ENCODE data around the gene REXO1. TPM values are rescaled to one million over a fixed set of nuclear protein-coding genes. Genes with fewer than 3 reads are reported as not detected.
A peak's percentile ranks its signal among the peaks of the same experiment; 100 is the strongest.

REXO1 gene
- total and polyA plus RNA-seq, 9 of the 15 experiments (the other 6 are each of a cell fraction or from before 2014, with no cell fraction given) = 0.04 to 63.3 (median 15.8) TPM

- TF ChIP-seq STAT6 (CRISPR knock-in tag; IDR thresholded peaks at IDR 0.05) = no peak
- TF ChIP-seq ZNF347 (CRISPR knock-in tag; IDR thresholded peaks at IDR 0.05; ENCODE audit: low read depth) = no peak
- TF ChIP-seq MBD2 (IDR thresholded peaks at IDR 0.05; ENCODE audit: borderline replicate concordance, low read depth) = no peak
- TF ChIP-seq CREB3L1 (IDR thresholded peaks at IDR 0.05; ENCODE audit: borderline replicate concordance, low read depth) = no peak
- TF ChIP-seq GATAD2B (IDR thresholded peaks at IDR 0.05; ENCODE audit: borderline replicate concordance) = no peak
- no peak; the same call in 1 of the 2 replicates for TF ChIP-seq KAT7 (CRISPR knock-in tag; IDR thresholded peaks at IDR 0.05; ENCODE audit: borderline replicate concordance)
- TF ChIP-seq, protein P1, sequence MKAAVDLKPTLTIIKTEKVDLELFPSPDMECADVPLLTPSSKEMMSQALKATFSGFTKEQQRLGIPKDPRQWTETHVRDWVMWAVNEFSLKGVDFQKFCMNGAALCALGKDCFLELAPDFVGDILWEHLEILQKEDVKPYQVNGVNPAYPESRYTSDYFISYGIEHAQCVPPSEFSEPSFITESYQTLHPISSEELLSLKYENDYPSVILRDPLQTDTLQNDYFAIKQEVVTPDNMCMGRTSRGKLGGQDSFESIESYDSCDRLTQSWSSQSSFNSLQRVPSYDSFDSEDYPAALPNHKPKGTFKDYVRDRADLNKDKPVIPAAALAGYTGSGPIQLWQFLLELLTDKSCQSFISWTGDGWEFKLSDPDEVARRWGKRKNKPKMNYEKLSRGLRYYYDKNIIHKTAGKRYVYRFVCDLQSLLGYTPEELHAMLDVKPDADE (conservative IDR thresholded peaks at IDR 0.05; ENCODE audit: control insufficient read depth, low read depth, low read length) = peak; percentile 74; the same call in 1 of the 2 replicates
- TF ChIP-seq, protein P2, sequence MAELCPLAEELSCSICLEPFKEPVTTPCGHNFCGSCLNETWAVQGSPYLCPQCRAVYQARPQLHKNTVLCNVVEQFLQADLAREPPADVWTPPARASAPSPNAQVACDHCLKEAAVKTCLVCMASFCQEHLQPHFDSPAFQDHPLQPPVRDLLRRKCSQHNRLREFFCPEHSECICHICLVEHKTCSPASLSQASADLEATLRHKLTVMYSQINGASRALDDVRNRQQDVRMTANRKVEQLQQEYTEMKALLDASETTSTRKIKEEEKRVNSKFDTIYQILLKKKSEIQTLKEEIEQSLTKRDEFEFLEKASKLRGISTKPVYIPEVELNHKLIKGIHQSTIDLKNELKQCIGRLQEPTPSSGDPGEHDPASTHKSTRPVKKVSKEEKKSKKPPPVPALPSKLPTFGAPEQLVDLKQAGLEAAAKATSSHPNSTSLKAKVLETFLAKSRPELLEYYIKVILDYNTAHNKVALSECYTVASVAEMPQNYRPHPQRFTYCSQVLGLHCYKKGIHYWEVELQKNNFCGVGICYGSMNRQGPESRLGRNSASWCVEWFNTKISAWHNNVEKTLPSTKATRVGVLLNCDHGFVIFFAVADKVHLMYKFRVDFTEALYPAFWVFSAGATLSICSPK (IDR thresholded peaks at IDR 0.05; ENCODE audit: borderline replicate concordance) = no peak
- TF ChIP-seq ZNF232 (CRISPR knock-in tag; IDR thresholded peaks at IDR 0.05) = no peak
- no peak for TF ChIP-seq KAT2B (IDR thresholded peaks at IDR 0.05; ENCODE audit: low read depth, low read length)
These were observed at the start of gene REXO1 (continued) for GRCh38 chr19:1848399-1849131.

All from K562 (cell line).